Fibroblast of skin of left quadriceps (primary cell): Measurements from ENCODE around the gene PWWP2A.
"Not testable (repeated sequence)": the region's sequence is repeated elsewhere in the genome, so short reads cannot be mapped to it uniquely, and the experiment has no call there.

Experiments
- DNase-seq, 2 experiments: peaks; one replicate each; pipeline ENCODE4 v3.0.0-alpha.2; 2013; ENCODE audit warnings: low read depth in 2 of 2

PWWP2A gene

DNA sequence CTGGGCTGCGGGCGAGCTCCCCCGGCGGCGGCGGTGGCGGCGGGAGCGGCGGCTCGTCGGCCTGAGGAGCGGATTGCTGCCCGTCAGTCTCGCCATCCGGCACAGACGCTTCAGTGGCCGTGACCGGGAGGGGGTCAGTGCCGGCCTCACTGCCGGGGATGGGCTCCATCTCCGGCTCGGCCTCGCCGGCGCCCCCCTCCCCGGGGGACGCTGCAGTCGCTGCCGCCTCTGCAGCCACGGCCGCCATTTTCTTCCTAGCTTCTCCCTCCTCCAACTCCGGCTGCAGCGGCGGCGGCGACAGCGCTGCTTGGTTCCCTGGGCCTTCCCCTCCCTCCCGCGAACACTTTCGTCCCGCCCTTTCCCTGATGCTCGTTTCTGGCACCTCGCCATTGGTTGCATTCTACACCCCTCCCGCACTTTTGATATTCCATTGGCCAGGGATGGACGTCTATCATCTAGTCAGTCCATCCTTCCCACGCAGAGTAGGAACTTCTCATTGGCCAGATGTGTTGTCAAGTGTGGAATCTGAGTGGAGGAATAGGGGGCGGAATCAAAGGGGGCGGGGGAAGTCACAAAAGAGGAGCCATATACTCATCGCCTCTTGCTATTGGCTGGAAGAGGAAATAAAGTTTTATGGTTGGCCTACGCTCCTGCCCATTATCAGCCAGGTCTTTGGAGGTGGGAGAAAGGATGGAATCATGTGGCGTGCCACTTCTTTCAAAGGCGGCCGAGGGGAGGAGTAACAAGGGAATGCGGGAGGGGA is at the start of gene PWWP2A:
TSS of gene PWWP2A (minus strand) at position 309 of the 763 bp plus-strand sequence. CDS start at position 247, 62 bp downstream.
- peak; percentile 100 for DNase-seq

DNA sequence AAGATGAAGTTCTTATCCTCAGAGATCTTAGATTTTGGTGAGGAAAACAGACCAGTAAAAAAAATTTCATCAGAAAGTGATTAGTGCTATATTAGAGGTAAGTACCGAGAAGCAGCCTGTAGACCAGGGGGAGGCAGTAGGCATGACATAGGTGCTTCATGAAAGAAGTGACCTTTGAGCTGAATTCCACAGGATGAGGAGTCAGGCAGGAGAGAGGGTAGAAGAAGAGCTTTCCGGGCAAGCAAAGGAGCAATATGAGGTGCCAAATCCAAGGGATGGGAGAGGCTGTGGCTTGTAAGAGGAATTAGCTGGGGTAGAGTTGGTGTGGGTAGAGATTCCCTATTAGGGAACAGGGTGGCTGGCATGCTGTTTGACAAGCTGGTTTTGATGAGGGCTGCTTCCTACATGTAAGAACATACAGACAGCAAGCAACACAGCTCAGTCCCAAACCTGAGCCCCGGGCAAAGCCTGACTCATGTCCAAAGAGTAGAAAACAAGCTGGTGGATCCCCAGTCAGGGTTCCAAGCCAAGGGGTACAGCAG is 48.4 kb upstream of the PWWP2A start:
- no peak for DNase-seq

- DNase-seq: no peak
These were observed 47.8 kb upstream of the PWWP2A start for GRCh38 chr5:160166973-160167623.

- no peak for DNase-seq
These were observed 47.1 kb upstream of the PWWP2A start for GRCh38 chr5:160166069-160166972.

DNA sequence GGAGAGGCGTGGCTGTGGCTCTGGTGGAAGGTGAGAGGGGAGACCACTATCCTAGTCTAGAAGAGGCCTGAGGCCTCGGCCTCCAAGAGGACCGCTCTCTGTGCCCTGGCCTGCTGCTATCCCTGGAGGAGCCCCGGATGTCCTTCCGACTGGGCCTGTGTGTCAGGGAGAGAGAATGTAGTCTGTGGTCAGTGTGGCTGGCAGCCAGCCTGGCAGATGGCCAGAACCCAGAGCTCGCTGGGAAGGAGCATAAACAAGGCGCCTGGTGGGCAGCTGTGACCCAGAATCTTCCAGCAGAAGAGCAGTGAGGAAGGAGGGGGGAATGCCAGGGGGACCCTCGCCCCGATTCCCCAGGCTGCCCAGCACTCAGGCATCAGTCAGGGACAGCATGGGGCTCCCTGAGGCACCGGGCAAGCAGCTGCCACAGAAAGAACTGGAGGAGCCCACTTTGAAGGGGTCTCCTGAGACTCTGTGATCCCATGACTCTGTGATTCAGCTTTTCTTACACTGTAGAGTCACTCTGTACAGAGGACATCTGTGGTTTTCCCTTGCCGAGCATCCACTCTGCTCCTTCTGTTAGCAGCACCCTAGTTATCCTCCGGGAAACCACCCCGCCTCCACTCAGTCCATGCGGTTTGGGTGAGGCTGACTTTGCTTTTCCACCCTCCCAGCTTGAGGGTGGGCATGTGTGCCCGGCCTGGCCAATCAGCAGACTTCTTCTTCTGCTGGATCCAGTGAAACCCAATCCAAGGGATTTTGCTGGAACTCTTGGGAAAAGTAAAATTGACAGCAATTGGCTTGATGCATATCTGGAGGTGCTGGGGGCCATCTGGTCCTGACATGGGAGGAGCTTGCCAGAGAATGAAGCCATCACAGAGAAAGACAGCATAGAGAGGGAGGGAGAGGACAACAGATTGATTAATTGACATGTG is 46.2 kb upstream of the PWWP2A start:
- DNase-seq: peak; percentile 98

DNA sequence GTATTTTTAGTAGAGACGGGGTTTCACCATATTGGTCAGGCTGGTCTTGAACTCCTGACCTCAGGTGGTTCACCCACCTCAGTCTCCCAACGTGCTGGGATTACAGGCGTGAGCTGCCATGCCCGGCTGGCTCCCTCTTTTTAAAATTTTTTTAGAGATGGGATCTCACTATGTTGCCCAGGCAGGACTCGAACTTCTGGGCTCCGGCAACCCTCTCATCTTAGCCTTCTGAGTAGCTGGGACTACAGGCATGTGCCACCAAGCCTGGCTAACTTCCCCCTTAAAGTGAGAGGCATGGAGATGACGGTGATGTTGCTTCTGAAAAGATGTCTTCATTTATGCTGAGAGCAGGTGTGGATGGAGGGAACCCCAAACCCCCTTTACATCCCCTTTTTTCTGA is 43.7 kb upstream of the PWWP2A start:
- DNase-seq: no peak

DNA sequence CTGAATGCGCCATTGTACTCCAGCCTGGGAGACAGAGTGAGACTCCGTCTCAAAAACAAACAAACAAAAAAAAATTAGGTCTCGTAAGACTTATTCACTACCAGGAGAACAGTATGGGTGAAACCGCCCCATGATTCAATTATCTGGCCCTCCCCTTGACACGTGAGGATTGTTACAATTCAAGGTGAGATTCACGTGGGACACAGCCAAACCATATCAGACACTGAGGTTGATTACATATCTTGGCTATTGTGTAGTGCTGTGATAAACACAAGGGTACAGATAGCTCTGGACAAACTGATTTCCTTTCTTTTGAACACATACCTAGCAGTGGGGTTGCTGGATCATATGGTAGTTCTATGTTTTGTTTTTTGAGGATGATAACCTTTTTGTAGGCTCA is 42.4 kb upstream of the PWWP2A start:
- no peak for DNase-seq

DNA sequence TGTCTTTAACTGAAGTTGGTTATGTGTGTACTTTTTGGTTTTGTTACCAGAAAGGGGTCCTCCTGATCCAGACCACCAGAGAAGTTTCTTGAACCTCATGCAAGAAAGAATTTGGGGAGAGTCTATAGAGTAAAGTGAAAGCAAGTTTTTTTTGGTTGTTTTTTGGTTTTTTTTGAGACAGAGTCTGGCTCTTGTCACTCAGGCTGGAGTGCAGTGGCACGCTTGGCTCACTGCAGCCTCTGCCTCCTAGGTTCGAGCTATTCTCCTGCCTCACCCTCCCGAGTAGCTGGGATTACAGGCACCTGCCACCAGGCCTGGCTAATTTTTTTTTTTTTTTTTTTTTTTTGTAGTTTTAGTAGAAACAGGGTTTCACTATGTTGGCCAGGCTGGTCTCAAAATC is 41.6 kb upstream of the PWWP2A start:
- not testable (repeated sequence) for DNase-seq

DNA sequence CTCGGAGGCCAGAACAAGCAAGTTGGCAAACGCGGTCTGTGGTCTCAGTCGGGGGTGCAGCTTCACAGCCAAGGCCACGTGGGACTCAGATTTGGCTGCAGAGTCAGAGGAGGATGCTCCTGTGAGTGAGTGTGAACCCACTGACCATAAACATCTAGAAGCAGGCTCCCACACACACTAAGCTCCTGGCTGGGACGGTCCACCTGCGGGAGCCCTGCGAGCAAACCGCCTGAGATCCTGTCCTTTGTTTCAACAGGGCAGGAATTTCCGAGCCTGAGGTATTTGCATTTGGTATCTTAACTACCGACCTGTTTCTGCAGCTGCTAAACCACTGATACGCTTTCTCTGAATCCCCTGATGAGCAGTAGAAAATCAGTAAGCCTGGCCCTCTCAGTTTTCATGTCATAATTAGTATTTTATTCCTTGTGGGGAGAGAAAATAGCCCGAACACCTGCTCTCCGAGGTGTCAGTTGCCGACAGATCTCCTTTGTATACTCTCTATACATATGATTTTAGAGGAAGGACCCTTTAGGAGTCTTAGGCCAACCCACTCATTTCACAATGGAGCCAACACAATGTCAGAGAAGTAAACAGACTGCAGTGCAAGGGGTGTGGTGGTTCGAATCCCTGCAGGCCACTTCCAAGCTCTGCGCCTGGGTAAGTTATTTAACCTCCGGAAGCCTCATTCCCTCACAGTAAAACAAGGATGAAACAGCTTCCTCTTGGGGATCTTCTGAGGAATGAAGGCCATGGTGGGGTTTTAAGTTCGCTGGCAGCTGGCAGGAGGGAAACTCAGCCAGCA is 40.9 kb upstream of the PWWP2A start:
- no peak for DNase-seq

DNA sequence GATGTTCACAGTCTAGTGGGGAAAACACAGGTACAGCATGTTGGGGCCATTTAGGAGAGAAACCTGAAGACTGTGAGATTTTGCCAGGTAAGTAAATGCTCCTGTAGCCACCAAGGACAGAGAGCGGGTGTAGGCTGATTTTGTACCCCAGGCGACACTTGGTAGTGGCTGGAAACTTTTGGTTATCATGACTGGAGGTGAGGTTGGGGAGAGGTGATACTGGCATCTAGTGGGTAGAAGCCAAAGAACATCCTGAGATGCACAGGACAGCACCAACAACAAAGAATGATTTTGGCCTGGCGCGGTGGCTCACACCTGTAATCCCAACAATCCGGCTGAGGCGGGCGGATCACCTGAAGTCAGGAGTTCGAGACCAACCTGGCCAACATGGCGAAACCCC is 38.8 kb upstream of the PWWP2A start:
- no peak for DNase-seq

- no peak for DNase-seq
These were observed 35.9 kb upstream of the PWWP2A start for GRCh38 chr5:160155017-160155750.

- no peak for DNase-seq
These were observed 33.7 kb upstream of the PWWP2A start for GRCh38 chr5:160152901-160153300.

- no peak for DNase-seq
These were observed 33.0 kb upstream of the PWWP2A start for GRCh38 chr5:160152287-160152686.

DNA sequence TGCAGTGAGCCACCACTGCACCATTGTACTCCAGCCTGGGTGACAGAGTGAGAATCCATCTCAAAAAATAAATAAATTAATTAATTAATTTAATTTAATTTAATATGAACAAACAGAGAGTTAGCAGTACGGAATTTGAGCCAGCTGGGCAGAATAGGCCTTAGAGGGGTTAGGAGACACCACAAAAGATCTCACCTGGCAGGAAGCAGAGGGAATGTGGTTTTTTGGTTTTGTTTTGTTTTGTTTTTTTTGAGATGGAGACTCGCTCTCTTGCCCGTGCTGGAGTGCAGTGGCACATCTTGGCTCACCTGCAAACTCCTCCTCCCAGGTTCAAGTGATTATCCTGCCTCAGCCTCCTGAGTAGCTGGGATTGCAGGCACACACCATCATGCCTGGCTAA is 31.8 kb upstream of the PWWP2A start:
- DNase-seq: no peak

DNA sequence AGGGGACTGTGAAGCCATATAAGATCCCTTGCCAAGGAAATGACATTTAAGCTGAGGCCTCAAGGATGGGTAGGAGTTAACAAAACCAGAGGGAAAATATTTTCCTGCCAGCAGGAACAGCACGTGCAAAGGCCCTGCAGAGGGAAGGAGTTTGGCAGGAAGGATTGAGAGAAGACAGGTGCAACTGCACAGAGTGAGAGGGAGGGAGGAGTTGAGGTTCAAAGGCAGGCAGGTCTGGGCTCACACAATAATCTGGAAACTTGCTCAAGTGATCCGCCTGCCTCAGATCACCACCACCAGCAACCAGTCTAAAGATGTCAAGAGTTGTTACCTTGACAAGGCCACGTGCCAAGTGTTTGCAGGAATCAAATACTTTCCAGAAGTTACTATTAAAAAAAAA is 31.1 kb upstream of the PWWP2A start:
- no peak for DNase-seq

- DNase-seq: not testable (repeated sequence)
These were observed 25.2 kb upstream of the PWWP2A start for GRCh38 chr5:160144436-160144835.

DNA sequence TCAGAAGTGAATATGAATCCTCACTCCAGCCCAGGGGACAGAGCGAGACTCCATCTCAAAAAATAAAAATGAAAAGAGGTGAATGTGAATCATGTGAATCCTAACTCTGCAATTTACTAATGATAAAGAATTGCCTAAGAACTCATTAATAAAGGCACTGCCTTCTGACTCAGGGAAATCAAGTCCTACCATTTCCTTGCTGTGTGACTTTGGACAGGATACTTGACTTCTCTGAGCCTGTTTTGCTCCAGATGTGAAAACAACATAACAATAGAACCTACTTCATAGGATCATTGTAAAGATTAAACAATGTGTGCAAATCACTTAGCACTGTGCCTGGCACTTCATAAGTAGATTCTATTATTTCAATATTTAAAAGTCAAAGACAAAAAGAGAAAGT is 15.1 kb upstream of the PWWP2A start:
- no peak for DNase-seq

DNA sequence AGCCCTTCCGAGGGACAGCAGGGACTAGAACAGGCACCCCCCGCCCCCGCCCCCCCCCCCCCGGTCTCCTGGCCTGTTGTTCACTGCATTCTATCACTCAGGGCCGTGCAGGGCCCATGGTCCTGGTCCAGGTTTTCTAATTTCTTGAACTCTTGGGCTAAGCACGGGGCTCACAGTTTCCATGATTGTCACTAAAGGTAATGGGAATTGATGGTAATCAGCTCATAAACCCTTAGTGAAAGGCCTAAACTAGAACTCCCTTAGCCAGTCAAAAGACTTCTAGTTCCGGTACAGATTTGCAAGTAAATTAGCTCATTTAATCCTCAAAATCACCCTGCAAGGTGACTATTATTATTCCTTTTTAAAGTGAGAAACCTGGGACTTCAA is 14.7 kb upstream of the PWWP2A start:
- no peak for DNase-seq
